Lower leg skin (tissue), 3 donors: ENCODE measurements around the gene ARHGEF9.

Experiments
- POLR2A ChIP-seq, 2 donors: fragments of 450-650 bp; IDR thresholded peaks; one replicate each; pipeline ENCODE4 v1.6.1; 2016 to 2017; ENCODE audit warnings: antibody characterized with exemption in 2 of 2, mild to moderate bottlenecking in 1 of 2, moderate library complexity in 1 of 2
- TF ChIP-seq, protein P1 (sequence below), 3 donors: fragments of 450-650 bp; IDR thresholded peaks; one replicate each; pipeline ENCODE4 v1.5.1; 2016; ENCODE audit warnings: antibody characterized with exemption in 3 of 3, mild to moderate bottlenecking in 3 of 3, moderate library complexity in 2 of 3

DNA sequence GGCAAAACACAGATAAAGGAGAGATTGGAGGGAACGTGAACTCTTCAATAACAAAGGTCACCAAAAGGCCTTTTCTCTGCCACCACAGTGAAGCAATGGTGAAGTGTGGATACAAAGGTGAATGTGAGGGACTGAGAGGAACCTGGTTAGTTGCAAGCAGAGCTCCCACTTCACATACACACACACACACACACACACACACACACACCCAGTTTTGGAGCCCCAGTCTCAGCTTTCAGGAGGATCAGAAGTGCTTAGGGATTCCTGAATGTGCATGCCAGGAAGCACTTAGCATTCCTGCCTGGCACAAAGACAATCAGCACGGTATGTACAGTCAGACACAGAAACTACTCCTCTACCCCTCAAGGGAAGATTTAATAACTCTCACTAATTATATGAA, 71.5 kb downstream of the ARHGEF9 start:
- no peak for TF ChIP-seq POLR2A (IDR thresholded peaks at IDR 0.05)
- TF ChIP-seq, protein P1, sequence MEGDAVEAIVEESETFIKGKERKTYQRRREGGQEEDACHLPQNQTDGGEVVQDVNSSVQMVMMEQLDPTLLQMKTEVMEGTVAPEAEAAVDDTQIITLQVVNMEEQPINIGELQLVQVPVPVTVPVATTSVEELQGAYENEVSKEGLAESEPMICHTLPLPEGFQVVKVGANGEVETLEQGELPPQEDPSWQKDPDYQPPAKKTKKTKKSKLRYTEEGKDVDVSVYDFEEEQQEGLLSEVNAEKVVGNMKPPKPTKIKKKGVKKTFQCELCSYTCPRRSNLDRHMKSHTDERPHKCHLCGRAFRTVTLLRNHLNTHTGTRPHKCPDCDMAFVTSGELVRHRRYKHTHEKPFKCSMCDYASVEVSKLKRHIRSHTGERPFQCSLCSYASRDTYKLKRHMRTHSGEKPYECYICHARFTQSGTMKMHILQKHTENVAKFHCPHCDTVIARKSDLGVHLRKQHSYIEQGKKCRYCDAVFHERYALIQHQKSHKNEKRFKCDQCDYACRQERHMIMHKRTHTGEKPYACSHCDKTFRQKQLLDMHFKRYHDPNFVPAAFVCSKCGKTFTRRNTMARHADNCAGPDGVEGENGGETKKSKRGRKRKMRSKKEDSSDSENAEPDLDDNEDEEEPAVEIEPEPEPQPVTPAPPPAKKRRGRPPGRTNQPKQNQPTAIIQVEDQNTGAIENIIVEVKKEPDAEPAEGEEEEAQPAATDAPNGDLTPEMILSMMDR (IDR thresholded peaks at IDR 0.05) = no peak
